H1 (cell line): ENCODE data around the gene ASCL1. TPM values are rescaled to one million over a fixed set of nuclear protein-coding genes. Genes with fewer than 3 reads are reported as not detected.

Experiments
- ASH2L ChIP-seq: fragments of 200-600, 300-600 bp; sonication (generic); IDR thresholded peaks from one replicate; pipeline ENCODE4 v1.7.1; 2017; ENCODE audit warnings: low read length
- ATF2 ChIP-seq: IDR thresholded peaks from 2 replicates; pipeline ENCODE4 v1.6.1; 2012; ENCODE audit warnings: low read length, inconsistent platforms
- CBX5 ChIP-seq: fragments of 300-800, 300-1000 bp; sonication (generic); IDR thresholded peaks from 2 replicates; pipeline ENCODE4 v1.7.1; 2016; ENCODE audit warnings: antibody characterized with exemption, low read length, low read depth
- CEBPB ChIP-seq: IDR thresholded peaks from 2 replicates; pipeline ENCODE4 v1.6.1; 2012; ENCODE audit warnings: low read depth, low read length
- CREB1 ChIP-seq: IDR thresholded peaks from 2 replicates; pipeline ENCODE4 v1.6.1; 2012; ENCODE audit warnings: inconsistent platforms
- CTCF ChIP-seq, 3 experiments: IDR thresholded peaks; 1 replicate in 2 of 3; 2 replicates in 1 of 3; pipeline versions ENCODE4 v1.5.1 to v1.6.1; 2011; ENCODE audit warnings: low read length in 3 of 3, mild to moderate bottlenecking in 3 of 3, inconsistent platforms in 2 of 3, low read depth in 1 of 3, moderate library complexity in 1 of 3; ENCODE audit not compliant: insufficient read depth in 1 of 3; ENCODE audit errors: control extremely low read depth in 1 of 3
- E2F6 ChIP-seq: IDR thresholded peaks from 2 replicates; pipeline ENCODE4 v1.6.1; 2012; ENCODE audit warnings: inconsistent platforms
- EGR1 ChIP-seq: IDR thresholded peaks from 2 replicates; pipeline ENCODE4 v1.6.1; 2011; ENCODE audit warnings: low read depth, low read length, borderline replicate concordance
- EP300 ChIP-seq, 2 experiments: IDR thresholded peaks; 1 replicate in 1 of 2; 2 replicates in 1 of 2; pipeline ENCODE4 v1.6.1; 2011 to 2012; ENCODE audit warnings: low read depth in 2 of 2, low read length in 2 of 2, mild to moderate bottlenecking in 2 of 2, borderline replicate concordance in 1 of 2, inconsistent platforms in 1 of 2, moderate library complexity in 1 of 2
- GTF2F1 ChIP-seq: IDR thresholded peaks from 2 replicates; pipeline ENCODE4 v1.6.1; 2012; ENCODE audit warnings: low read depth, low read length, improper control_type of control experiment, borderline replicate concordance
- HDAC6 ChIP-seq: IDR thresholded peaks from one replicate; pipeline ENCODE4 v1.7.1; 2012; ENCODE audit warnings: low read depth, mild to moderate bottlenecking, inconsistent platforms, low read length, moderate library complexity
- NRF1 ChIP-seq: IDR thresholded peaks from 2 replicates; pipeline ENCODE4 v1.6.1; 2011; ENCODE audit warnings: mild to moderate bottlenecking, low read depth, low read length, improper control_type of control experiment
- POLR2AphosphoS5 ChIP-seq: IDR thresholded peaks from 2 replicates; pipeline ENCODE4 v1.6.1; 2011; ENCODE audit warnings: low read depth, low read length
- RAD21 ChIP-seq, 2 experiments: IDR thresholded peaks in 1 of 2; conservative IDR thresholded peaks in 1 of 2; 2 replicates each; pipeline ENCODE4 v1.6.1; 2011; ENCODE audit warnings: low read depth in 2 of 2, low read length in 2 of 2, improper control_type of control experiment in 1 of 2, inconsistent platforms in 1 of 2, mild to moderate bottlenecking in 1 of 2, moderate library complexity in 1 of 2
- RBBP5 ChIP-seq: IDR thresholded peaks from 2 replicates; pipeline ENCODE4 v1.7.1; 2012; ENCODE audit warnings: low read depth, mild to moderate bottlenecking, inconsistent platforms, low read length, moderate library complexity, borderline replicate concordance
- RXRA ChIP-seq: IDR thresholded peaks from 2 replicates; pipeline ENCODE4 v1.6.1; 2011; ENCODE audit warnings: low read depth, mild to moderate bottlenecking, low read length, moderate library complexity; ENCODE audit not compliant: insufficient read depth
- SP2 ChIP-seq: IDR thresholded peaks from 2 replicates; pipeline ENCODE4 v1.6.1; 2012; ENCODE audit warnings: mild to moderate bottlenecking, low read length, inconsistent platforms
- TAF7 ChIP-seq: optimal IDR thresholded peaks from 2 replicates; pipeline ENCODE3; 2011; ENCODE audit warnings: low read depth, mild to moderate bottlenecking, inconsistent platforms, low read length, moderate library complexity, borderline replicate concordance
- YY1 ChIP-seq: IDR thresholded peaks from 2 replicates; pipeline ENCODE4 v1.6.1; 2011; ENCODE audit warnings: low read depth, mild to moderate bottlenecking, low read length
- polyA plus RNA-seq, 7 experiments: library from polyadenylated mRNA; depleted of rRNA in 3 of 7; stranded (reverse) in 5 of 7; unstranded in 2 of 7; fragments of >200 nt in 5 of 7; fragments of 200-250 nt in 2 of 7; gene quantifications; 1 replicate in 5 of 7; 2 replicates in 1 of 7; 4 replicates in 1 of 7; pipeline versions ENCODE4 v1.2.1 to v1.2.3, GENCODE V29; 2011 to 2013; ENCODE audit warnings: missing spikeins in 2 of 7, mixed read lengths in 2 of 7
- total RNA-seq: library from RNA; stranded (reverse); fragmentation: NEBNext Ultra II Directional; extraction: Animal tissue kit (Norgen Biotek cat#: 25700); gene quantifications from 2 replicates; pipeline ENCODE4 v1.2.1, GENCODE V29; 2021

ASCL1 gene
- total and polyA plus RNA-seq, 2 of the 8 experiments (the other 6 are each of a cell fraction or from before 2014, with no cell fraction given) = 0.12 TPM; not detected in 1

GRCh38 chr12:102955926-102956737 lies 1.3 kb upstream of the ASCL1 start (continued):
- TF ChIP-seq ASH2L = no peak
- TF ChIP-seq CREB1 = no peak
- no peak for TF ChIP-seq EP300 (IDR thresholded peaks at IDR 0.05; ENCODE audit: borderline replicate concordance in 1 of 2, low read depth in 2 of 2, low read length in 2 of 2)
- TF ChIP-seq ATF2 = no peak
- no peak for TF ChIP-seq RXRA
- TF ChIP-seq CBX5 = no peak
- no peak for TF ChIP-seq RAD21 (IDR thresholded peaks at IDR 0.05 in 1 of 2, conservative IDR thresholded peaks at IDR 0.05 in 1 of 2; ENCODE audit: low read depth in 2 of 2, low read length in 2 of 2)
- TF ChIP-seq RBBP5 = no peak
- no peak for TF ChIP-seq POLR2AphosphoS5
- TF ChIP-seq CTCF (IDR thresholded peaks at IDR 0.05; ENCODE audit: control extremely low read depth in 1 of 3, insufficient read depth in 1 of 3, low read depth in 1 of 3, low read length in 3 of 3) = no peak
- no peak for TF ChIP-seq TAF7
- no peak for TF ChIP-seq NRF1
- TF ChIP-seq EGR1 = no peak
- TF ChIP-seq SP2 = no peak
- TF ChIP-seq GTF2F1 = no peak
- no peak for TF ChIP-seq CEBPB
- no peak for TF ChIP-seq YY1
- peak; percentile 56 for TF ChIP-seq E2F6
- TF ChIP-seq HDAC6 = no peak
